Forelimb muscle (tissue), 1 donor: ENCODE results near the gene ANKRD66. TPM values are rescaled to one million over a fixed set of nuclear protein-coding genes. Genes with fewer than 3 reads are reported as not detected.

Experiments
- DNase-seq: peaks from one replicate; pipeline ENCODE4 v3.0.0-alpha.2; 2013; ENCODE audit warnings: low read depth
- polyA plus RNA-seq: library from polyadenylated mRNA; unstranded; fragments of 120-200 nt; gene quantifications from one replicate; pipeline ENCODE4 v1.2.1, GENCODE V29; 2013; ENCODE audit not compliant: insufficient read length

The ANKRD66 gene
- polyA plus RNA-seq, 1 donor: 0.39 TPM

DNA sequence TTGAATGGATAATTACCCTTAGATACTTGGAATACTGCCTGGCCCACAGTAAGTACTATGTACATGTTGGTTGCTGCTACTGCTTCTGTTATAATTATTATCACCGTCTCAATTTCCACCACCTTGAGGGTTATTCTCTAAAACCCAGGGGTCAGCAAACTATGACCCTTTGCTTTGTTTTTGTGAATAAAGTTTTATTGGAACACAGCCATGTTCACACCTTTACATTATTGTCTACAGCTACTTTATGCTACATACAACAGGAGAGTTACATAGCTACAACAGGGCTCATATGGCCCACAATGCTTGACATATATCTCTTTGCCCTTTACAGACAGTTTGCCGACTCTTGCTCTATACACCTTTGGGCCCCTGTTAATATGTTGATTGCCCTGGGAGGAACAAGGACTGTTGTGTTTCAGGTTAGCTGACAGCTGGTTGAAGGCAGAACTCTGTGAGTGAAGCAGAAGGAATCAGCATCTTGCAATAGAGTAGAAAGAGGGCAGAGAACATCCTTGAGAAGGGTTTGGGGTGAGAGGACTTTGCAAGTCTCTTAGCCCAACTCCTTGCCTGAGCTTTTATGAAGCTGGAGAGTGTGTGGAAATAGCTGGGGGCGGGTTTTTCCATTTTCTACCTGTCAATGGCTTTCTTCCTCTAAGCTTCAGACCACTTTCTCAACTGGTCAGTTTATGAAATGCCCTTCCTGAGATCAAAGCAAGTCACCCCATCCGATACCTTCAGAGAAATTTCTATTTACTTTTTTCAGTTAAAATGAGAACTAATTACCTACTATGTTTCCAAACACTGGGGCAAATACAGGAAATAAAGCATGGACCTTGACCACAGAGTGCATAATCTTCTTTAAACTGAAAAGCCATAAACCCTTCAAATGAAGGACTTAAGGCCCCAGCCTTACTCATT is 43.0 kb downstream of the ANKRD66 start:
- DNase-seq: no peak

DNA sequence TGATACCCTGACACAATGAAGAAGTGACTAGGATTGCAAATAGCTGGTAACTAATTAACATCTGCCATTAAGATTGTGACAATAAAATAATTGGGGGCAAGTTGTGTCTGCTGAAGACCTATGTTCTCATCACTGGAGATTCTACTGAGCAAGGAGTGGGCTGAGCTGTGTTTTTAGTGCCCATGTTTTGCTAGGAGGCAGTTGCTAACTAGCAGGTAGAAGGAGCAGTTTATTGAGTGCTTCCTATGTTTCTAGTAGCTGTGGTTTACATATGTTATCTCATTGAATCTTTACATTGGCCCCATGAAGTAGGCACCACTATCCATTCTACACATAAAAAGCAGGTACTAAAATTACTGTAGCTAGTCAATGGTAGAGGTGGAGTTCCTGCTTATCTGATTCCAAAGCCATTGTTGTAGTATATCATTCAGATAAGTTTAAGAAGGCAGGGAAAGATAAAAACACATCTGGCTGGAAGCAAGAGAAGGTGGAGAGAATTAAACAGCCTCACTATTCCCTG is 43.7 kb downstream of the ANKRD66 start:
- DNase-seq: no peak

DNA sequence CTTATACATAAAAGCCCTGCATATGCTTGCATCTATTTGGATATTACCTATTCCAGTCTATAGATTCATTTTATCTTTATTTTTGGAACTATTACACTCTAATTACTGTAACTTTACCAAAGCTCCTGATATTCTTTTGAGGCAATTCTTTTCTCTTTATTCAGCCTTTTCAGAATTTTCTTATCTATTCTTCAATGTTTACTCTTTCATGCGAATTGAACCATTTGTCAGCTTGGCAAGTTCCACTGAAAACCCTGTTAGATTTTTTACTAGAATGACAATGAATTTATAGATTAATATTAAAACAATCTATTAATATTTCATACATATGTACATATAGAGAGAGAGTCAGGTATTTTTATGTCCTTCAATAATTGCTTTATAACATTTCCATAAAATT is 45.9 kb downstream of the ANKRD66 start:
- DNase-seq: no peak

DNA sequence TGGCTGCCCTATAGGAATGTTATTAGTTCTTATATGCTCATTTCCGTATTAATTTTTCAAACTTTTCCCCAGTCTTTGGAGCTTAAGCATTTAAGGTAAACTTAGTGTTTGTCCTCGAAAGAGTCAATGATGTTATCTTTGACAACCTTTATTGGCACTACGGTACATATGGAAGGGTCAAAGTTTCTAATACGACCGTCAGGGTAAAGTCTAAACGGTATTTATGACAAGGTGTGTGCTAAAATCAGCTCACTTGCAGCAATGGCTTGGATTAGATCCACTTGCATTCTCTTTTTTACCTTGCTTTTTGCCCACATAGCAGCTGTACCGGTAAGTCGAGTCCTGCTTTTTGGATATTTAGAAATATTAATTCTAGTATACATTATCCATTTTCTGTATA is 46.4 kb downstream of the ANKRD66 start, which contains the start of gene MEP1A:
Gene MEP1A, plus strand, starts transcription at position 252 of the 400 bp plus-strand sequence. Its CDS starts 10 bp downstream, at position 262.
- no peak for DNase-seq

DNA sequence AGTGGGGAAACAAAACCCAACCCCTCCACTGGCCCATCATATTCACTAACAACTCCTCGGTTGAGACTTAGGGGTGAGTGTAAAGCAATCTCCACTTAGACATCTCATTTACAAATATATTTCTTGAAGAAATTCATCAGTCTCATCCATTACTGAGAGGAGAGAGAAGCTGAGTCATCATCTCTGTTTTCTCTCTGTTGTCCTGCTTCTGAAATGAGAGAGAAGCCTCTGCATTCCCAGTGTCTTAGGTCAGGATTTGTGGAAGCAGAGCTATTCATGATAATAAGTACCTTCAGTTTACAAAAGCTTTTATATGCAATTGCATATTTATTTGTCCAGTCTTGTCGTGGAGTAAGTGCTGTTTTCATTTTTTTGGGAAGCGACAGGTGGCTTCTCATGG is 47.3 kb downstream of the ANKRD66 start:
- no peak for DNase-seq

DNA sequence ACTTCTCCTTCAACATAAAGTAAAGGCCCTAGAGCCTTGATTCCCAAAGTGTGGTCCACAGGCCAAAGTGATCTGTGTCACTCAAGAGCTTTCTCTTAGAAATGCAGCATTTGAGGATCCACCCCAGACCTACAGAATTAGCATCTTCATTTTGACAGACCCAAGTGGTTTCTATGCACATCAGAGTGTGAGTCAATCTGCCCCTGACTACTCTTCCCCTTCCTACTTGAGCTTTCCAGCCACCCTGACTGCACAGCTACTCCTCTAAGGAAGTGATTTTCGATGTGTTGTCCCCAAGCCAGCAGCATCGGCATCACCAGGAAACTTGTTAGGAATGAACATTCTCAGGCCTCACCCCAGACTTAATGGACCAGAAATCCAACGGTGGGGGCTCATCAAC is 49.1 kb downstream of the ANKRD66 start:
- no peak for DNase-seq

DNA sequence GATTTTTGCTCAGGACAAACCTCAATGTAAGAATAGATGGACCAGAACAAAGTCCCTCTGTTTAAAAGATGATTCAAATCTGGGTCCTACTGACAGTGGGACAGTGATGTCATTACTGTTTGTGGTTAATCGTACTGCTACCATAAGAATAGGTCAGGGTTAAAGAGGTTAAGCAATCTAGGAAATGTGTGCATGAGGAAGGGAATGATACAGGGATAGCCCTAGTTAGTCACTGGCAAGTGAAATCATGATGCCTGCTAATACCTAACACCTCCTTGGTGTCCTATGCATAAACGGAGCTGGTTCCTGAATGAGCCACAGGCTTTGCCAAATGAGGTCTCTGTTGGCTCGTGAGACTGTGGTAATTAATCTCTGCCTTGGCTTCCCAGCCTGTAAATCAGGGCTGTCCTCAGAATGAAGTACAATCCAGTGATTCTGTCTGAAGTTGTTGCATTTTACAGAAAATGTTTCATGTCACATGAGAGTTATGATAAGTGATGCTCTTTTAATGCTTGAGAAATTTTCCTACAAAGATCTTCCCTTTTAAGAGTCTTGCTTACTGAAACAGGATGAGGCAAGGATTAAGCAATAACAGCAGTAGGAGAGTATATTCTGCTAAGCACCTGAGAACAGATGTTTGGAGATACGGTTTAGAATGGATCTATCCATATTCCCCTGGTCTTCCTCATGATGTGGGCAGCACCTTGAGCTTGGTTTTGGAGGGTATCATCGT is 50.3 kb downstream of the ANKRD66 start:
- no peak for DNase-seq

DNA sequence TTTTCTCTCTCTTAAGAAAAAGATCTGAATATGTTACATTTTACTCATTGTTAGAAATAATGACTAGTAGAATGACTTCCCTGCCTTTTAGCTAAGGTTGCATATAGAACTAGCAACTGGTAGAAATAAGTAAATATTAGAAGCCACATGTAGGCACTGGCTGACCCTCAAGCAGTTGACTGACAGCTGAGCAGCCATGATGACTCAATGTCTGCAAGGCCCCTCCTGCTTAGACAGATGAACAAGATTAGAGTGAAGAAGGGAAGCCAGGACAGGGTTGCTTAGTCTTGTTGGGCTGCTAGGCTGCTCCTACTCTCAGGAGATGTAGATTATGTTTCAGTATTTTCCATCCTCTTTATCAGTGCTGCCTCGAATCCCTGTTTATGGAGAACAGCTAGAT is 52.9 kb downstream of the ANKRD66 start:
- no peak for DNase-seq

DNA sequence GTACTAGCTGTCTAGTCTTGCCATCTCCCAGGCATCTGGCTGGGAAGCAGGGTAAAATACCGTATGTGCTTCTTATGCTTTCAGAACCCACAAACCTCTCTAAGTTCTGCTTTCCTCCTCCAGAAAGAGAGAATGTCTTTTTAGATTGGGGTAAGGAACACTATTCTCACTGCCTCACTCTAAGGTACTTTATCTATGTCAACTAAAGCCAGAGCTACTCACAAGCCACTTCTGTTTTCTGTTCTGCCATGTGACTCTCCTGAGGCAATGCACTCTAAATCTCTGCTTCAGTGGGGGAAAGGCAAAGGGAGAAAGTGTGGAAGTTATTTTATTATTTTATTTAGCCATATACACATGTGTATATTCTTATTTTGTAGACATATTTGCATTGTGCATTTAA is 62.1 kb downstream of the ANKRD66 start:
- no peak for DNase-seq

Other genes starting within 250 kb of the ANKRD66 start
- gene CYP39A1, start 94.1 kb upstream of the ANKRD66 start, polyA plus RNA-seq: 1.3 TPM
- 22.4 TPM for gene SLC25A27, start 94.0 kb upstream of the ANKRD66 start, polyA plus RNA-seq
- gene TDRD6, start 59.0 kb upstream of the ANKRD66 start, polyA plus RNA-seq: 0.90 TPM
- gene PLA2G7, start 11.6 kb upstream of the ANKRD66 start, polyA plus RNA-seq: 0.35 TPM
- not detected for gene MEP1A, start 46.5 kb downstream of the ANKRD66 start, polyA plus RNA-seq
- gene ADGRF5, start 175.0 kb downstream of the ANKRD66 start, polyA plus RNA-seq: 21.1 TPM